ENCODE data around the gene GLTP.

- no peak for TF ChIP-seq CTCF (conservative IDR thresholded peaks at IDR 0.05 in 1 of 2, IDR thresholded peaks at IDR 0.05 in 1 of 2; ENCODE audit: low read depth in 1 of 2, low read length in 2 of 2)
- no peak for TF ChIP-seq EZH2 (IDR thresholded peaks at IDR 0.05; ENCODE audit: low read length, missing control alignments)
Observed at GRCh38 chr12:109892748-109893147, 12.4 kb upstream of the GLTP start.
